H1 (cell line): Measurements from ENCODE around the gene AFF2. TPM values are rescaled to one million over a fixed set of nuclear protein-coding genes. Genes with fewer than 3 reads are reported as not detected.

ENCODE experiments used
- CTCF ChIA-PET: fragments of 300-600 bp; sonication (Branson Sonifier 250); formaldehyde crosslinking; loops from one replicate; lab custom pipeline; 2021; ENCODE audit not compliant: partially characterized antibody; lab: Charles Lee
- POLR2A ChIA-PET: fragments of 300-600 bp; sonication (Branson Sonifier 250); formaldehyde crosslinking; loops from one replicate; lab custom pipeline; 2021; ENCODE audit warnings: inconsistent platforms; ENCODE audit not compliant: partially characterized antibody; lab: Charles Lee
- DNase-seq, 2 experiments: peaks; one replicate each; pipeline versions ENCODE4 v3.0.0 to v3.0.0-alpha.2; 2010 to 2022; ENCODE audit warnings: low spot score in 2 of 2, low read depth in 1 of 2, mixed read lengths in 1 of 2
- FAIRE-seq: peaks from 2 replicates; lab custom pipeline; 2011; peaks lifted over from hg19 to GRCh38; lab: Jason Lieb, UNC
- H2AFZ ChIP-seq: 2 replicates; pipeline ENCODE4 v1.8.1; 2012; ENCODE audit warnings: low read length, inconsistent platforms
- H2AK5ac ChIP-seq: 2 replicates; pipeline ENCODE4 v1.6.1; 2013; ENCODE audit warnings: low read depth, low read length
- H2BK120ac ChIP-seq: replicated peaks from 2 replicates; pipeline ENCODE3; 2013; ENCODE audit warnings: low read depth, low read length, inconsistent platforms
- H2BK12ac ChIP-seq: 2 replicates; pipeline ENCODE4 v1.6.1; 2013; ENCODE audit warnings: low read depth, low read length
- H2BK15ac ChIP-seq: 2 replicates; pipeline ENCODE4 v1.6.1; 2013; ENCODE audit warnings: low read length
- H2BK20ac ChIP-seq: 2 replicates; pipeline ENCODE4 v1.6.1; 2013; ENCODE audit warnings: low read length
- H2BK5ac ChIP-seq: 2 replicates; pipeline ENCODE4 v1.6.1; 2013; ENCODE audit warnings: low read depth, low read length
- H3K14ac ChIP-seq: 2 replicates; pipeline ENCODE4 v1.6.1; 2013; ENCODE audit warnings: inconsistent platforms; ENCODE audit not compliant: insufficient read length
- H3K18ac ChIP-seq: 2 replicates; pipeline ENCODE4 v1.6.1; 2013; ENCODE audit warnings: low read length; ENCODE audit errors: extremely low read depth
- H3K23ac ChIP-seq: 2 replicates; pipeline ENCODE4 v1.6.1; 2013; ENCODE audit warnings: inconsistent platforms; ENCODE audit not compliant: insufficient read length
- H3K23me2 ChIP-seq: 2 replicates; pipeline ENCODE4 v1.6.1; 2013; ENCODE audit warnings: low read depth, low read length
- H3K27ac ChIP-seq: 2 replicates; pipeline ENCODE4 v1.6.1; 2011; ENCODE audit warnings: low read depth, low read length, inconsistent platforms
- H3K27me3 ChIP-seq, 4 experiments: replicated peaks in 1 of 4; 1 replicate in 1 of 4; 2 replicates in 3 of 4; pipeline versions ENCODE4 v1.6.1 to v1.8.1; 2011 to 2013; ENCODE audit warnings: low read length in 3 of 4, mild to moderate bottlenecking in 3 of 4, inconsistent platforms in 2 of 4, mixed read lengths in 2 of 4, moderate library complexity in 1 of 4; ENCODE audit not compliant: control insufficient read depth in 3 of 4, insufficient read depth in 3 of 4; ENCODE audit errors: extremely low read depth in 1 of 4
- H3K36me3 ChIP-seq, 4 experiments: 2 replicates each; pipeline versions ENCODE4 v1.6.1 to v1.8.1; 2011 to 2013; ENCODE audit warnings: mild to moderate bottlenecking in 4 of 4, low read length in 3 of 4, moderate library complexity in 2 of 4, control low read depth in 1 of 4, inconsistent platforms in 1 of 4; ENCODE audit not compliant: insufficient read depth in 4 of 4, control insufficient read depth in 2 of 4
- H3K4ac ChIP-seq: replicated peaks from 2 replicates; pipeline ENCODE3; 2013; ENCODE audit warnings: low read length, low read depth, mixed read lengths, inconsistent platforms; ENCODE audit not compliant: insufficient read length
- H3K4me1 ChIP-seq, 4 experiments: replicated peaks in 1 of 4; 1 replicate in 1 of 4; 2 replicates in 3 of 4; pipeline versions ENCODE4 v1.6.1 to v1.8.1; 2011 to 2013; ENCODE audit warnings: low read length in 3 of 4, inconsistent platforms in 2 of 4, mixed read lengths in 1 of 4; ENCODE audit not compliant: insufficient read depth in 4 of 4, control insufficient read depth in 3 of 4
- H3K4me2 ChIP-seq, 2 experiments: 2 replicates each; pipeline versions ENCODE4 v1.6.1 to v1.8.1; 2011 to 2013; ENCODE audit warnings: low read depth in 2 of 2, low read length in 2 of 2, control low read depth in 1 of 2, inconsistent platforms in 1 of 2, mild to moderate bottlenecking in 1 of 2; ENCODE audit not compliant: insufficient read depth in 1 of 2
- H3K4me3 ChIP-seq, 4 experiments: fragments of 200-600, 300-600 bp in 1 of 4; sonication (generic), shearing (Covaris generic), sonication (Bioruptor Twin) in 1 of 4; 2 replicates each; pipeline versions ENCODE4 v1.5.1 to v1.8.1; 2011 to 2016; ENCODE audit warnings: low read length in 4 of 4, low read depth in 3 of 4, control low read depth in 2 of 4, inconsistent platforms in 2 of 4, mild to moderate bottlenecking in 2 of 4, mixed read lengths in 1 of 4, moderate library complexity in 1 of 4; ENCODE audit not compliant: insufficient read depth in 2 of 4; ENCODE audit errors: extremely low read depth in 1 of 4
- H3K56ac ChIP-seq: replicated peaks from 2 replicates; pipeline ENCODE3; 2013; ENCODE audit warnings: low read depth, mild to moderate bottlenecking, mixed read lengths, low read length, inconsistent platforms; ENCODE audit not compliant: insufficient read length
- H3K79me1 ChIP-seq: 2 replicates; pipeline ENCODE4 v1.6.1; 2013; ENCODE audit warnings: low read depth, low read length, control low read depth
- H3K79me2 ChIP-seq, 2 experiments: 2 replicates each; pipeline versions ENCODE4 v1.6.1 to v1.8.1; 2012 to 2013; ENCODE audit warnings: low read length in 2 of 2, mild to moderate bottlenecking in 2 of 2, inconsistent platforms in 1 of 2; ENCODE audit not compliant: insufficient read depth in 2 of 2, control insufficient read depth in 1 of 2
- H3K9ac ChIP-seq, 4 experiments: replicated peaks in 1 of 4; 1 replicate in 1 of 4; 2 replicates in 3 of 4; pipeline versions ENCODE4 v1.6.1 to v1.8.1; 2011 to 2013; ENCODE audit warnings: low read depth in 3 of 4, low read length in 3 of 4, control low read depth in 2 of 4, mild to moderate bottlenecking in 2 of 4, moderate library complexity in 2 of 4, inconsistent platforms in 1 of 4; ENCODE audit errors: extremely low read depth in 1 of 4
- H3K9me3 ChIP-seq, 2 experiments: 2 replicates each; pipeline versions ENCODE4 v1.6.1 to v1.8.1; 2012 to 2013; ENCODE audit warnings: mild to moderate bottlenecking in 2 of 2, moderate library complexity in 2 of 2, control low read depth in 1 of 2, inconsistent platforms in 1 of 2, low read depth in 1 of 2, low read length in 1 of 2, mixed read lengths in 1 of 2; ENCODE audit not compliant: insufficient read depth in 2 of 2
- H4K20me1 ChIP-seq, 2 experiments: replicated peaks in 1 of 2; 2 replicates each; pipeline versions ENCODE3 to v1.8.1; 2011 to 2013; ENCODE audit warnings: inconsistent platforms in 2 of 2, low read length in 2 of 2, mild to moderate bottlenecking in 1 of 2; ENCODE audit not compliant: insufficient read depth in 2 of 2, control insufficient read depth in 1 of 2
- H4K5ac ChIP-seq: 2 replicates; pipeline ENCODE4 v1.6.1; 2013; ENCODE audit warnings: low read length, low read depth, mixed read lengths, inconsistent platforms; ENCODE audit not compliant: insufficient read length
- H4K8ac ChIP-seq: 2 replicates; pipeline ENCODE4 v1.8.0; 2013; ENCODE audit warnings: mild to moderate bottlenecking, moderate library complexity, low read length, inconsistent platforms; ENCODE audit not compliant: insufficient read depth; ENCODE audit errors: extremely low read depth
- H4K91ac ChIP-seq: replicated peaks from 2 replicates; pipeline ENCODE3; 2013; ENCODE audit warnings: low read length, mixed read lengths, inconsistent platforms; ENCODE audit not compliant: insufficient read length
- ATF2 ChIP-seq: IDR thresholded peaks from 2 replicates; pipeline ENCODE4 v1.6.1; 2012; ENCODE audit warnings: low read length, inconsistent platforms
- BCL11A ChIP-seq, 2 experiments: IDR thresholded peaks; one replicate each; pipeline ENCODE4 v1.6.1; 2011; ENCODE audit warnings: low read depth in 2 of 2, low read length in 2 of 2, mild to moderate bottlenecking in 2 of 2
- CHD2 ChIP-seq: IDR thresholded peaks from 2 replicates; pipeline ENCODE4 v1.6.1; 2012; ENCODE audit warnings: low read length, improper control_type of control experiment
- GTF2F1 ChIP-seq: IDR thresholded peaks from 2 replicates; pipeline ENCODE4 v1.6.1; 2012; ENCODE audit warnings: low read depth, low read length, improper control_type of control experiment, borderline replicate concordance
- KDM5A ChIP-seq: fragments of 200-600 bp; IDR thresholded peaks from 2 replicates; pipeline ENCODE4 v1.7.1; 2012; ENCODE audit warnings: mild to moderate bottlenecking, low read length, inconsistent platforms, mixed read lengths
- POLR2A ChIP-seq, 2 experiments: IDR thresholded peaks; 1 replicate in 1 of 2; 2 replicates in 1 of 2; pipeline ENCODE4 v1.6.1; 2011; ENCODE audit warnings: low read depth in 2 of 2, low read length in 2 of 2, mild to moderate bottlenecking in 2 of 2; ENCODE audit errors: control extremely low read depth in 1 of 2
- POLR2AphosphoS5 ChIP-seq: IDR thresholded peaks from 2 replicates; pipeline ENCODE4 v1.6.1; 2011; ENCODE audit warnings: low read depth, low read length
- RBBP5 ChIP-seq: IDR thresholded peaks from 2 replicates; pipeline ENCODE4 v1.7.1; 2012; ENCODE audit warnings: low read depth, mild to moderate bottlenecking, inconsistent platforms, low read length, moderate library complexity, borderline replicate concordance
- SAP30 ChIP-seq: fragments of 300-600 bp; sonication (generic); IDR thresholded peaks from 2 replicates; pipeline ENCODE4 v1.7.1; 2012; ENCODE audit warnings: low read length, moderate library complexity, mild to moderate bottlenecking, inconsistent platforms; ENCODE audit not compliant: insufficient read depth, insufficient replicate concordance
- SIX5 ChIP-seq: IDR thresholded peaks from 2 replicates; pipeline ENCODE4 v1.6.1; 2011; ENCODE audit warnings: mild to moderate bottlenecking, low read depth, low read length
- SRF ChIP-seq: IDR thresholded peaks from 2 replicates; pipeline ENCODE4 v1.6.1; 2011; ENCODE audit warnings: mild to moderate bottlenecking, low read depth, low read length, moderate library complexity
- TAF1 ChIP-seq: IDR thresholded peaks from 2 replicates; pipeline ENCODE4 v1.6.1; 2011; ENCODE audit warnings: mild to moderate bottlenecking, low read depth, low read length
- TCF12 ChIP-seq: IDR thresholded peaks from 2 replicates; pipeline ENCODE4 v1.6.1; 2011; ENCODE audit warnings: low read depth, mild to moderate bottlenecking, low read length
- TEAD4 ChIP-seq: IDR thresholded peaks from 2 replicates; pipeline ENCODE4 v1.6.1; 2012; ENCODE audit warnings: low read depth, low read length, inconsistent platforms, mixed read lengths
- WGBS, 2 experiments: shearing (Covaris generic) in 1 of 2; methylation state at CpG; one replicate each; pipeline versions ENCODE4 v1.1.6 to v1.1.7; 2013 to 2015; ENCODE audit warnings: low lambda C conversion rate in 2 of 2, mixed read lengths in 2 of 2, inconsistent platforms in 1 of 2, low coverage in 1 of 2, missing lambda C conversion rate in 1 of 2; ENCODE audit not compliant: insufficient replicate concordance in 2 of 2, insufficient coverage in 1 of 2, insufficient read length in 1 of 2; ENCODE audit errors: extremely low coverage in 1 of 2, missing lambda C conversion rate in 1 of 2; 5-methylcytosine and 5-hydroxymethylcytosine counted together
- polyA plus RNA-seq, 7 experiments: library from polyadenylated mRNA; depleted of rRNA in 3 of 7; stranded (reverse) in 5 of 7; unstranded in 2 of 7; fragments of >200 nt in 5 of 7; fragments of 200-250 nt in 2 of 7; gene quantifications; 1 replicate in 5 of 7; 2 replicates in 1 of 7; 4 replicates in 1 of 7; pipeline versions ENCODE4 v1.2.1 to v1.2.3, GENCODE V29; 2011 to 2013; ENCODE audit warnings: missing spikeins in 2 of 7, mixed read lengths in 2 of 7
- total RNA-seq: library from RNA; stranded (reverse); fragmentation: NEBNext Ultra II Directional; extraction: Animal tissue kit (Norgen Biotek cat#: 25700); gene quantifications from 2 replicates; pipeline ENCODE4 v1.2.1, GENCODE V29; 2021

AFF2 gene
- total and polyA plus RNA-seq, 2 of the 8 experiments (the other 6 are each of a cell fraction or from before 2014, with no cell fraction given), result 2.0 to 7.3 TPM

GRCh38 chrX:148632444-148632843 is 132.0 kb downstream of the AFF2 start:
- Histone ChIP-seq H3K79me1 (no peaks in the 10 kb centered on the region), H2BK20ac (no peak overlapping the region), H3K79me2 (no peaks in the 10 kb centered on the region), H4K8ac (no peak overlapping the region), H3K27me3 (no peaks in the 10 kb centered on the region), H4K91ac (no peak overlapping the region), H2BK12ac (no peak overlapping the region), H3K4me1 (no peaks in the 10 kb centered on the region), H3K14ac (no peak overlapping the region), H3K4me3 (no peak overlapping the region), H3K36me3 (no peaks in the 10 kb centered on the region), H3K9me3 (no peaks in the 10 kb centered on the region), H3K23ac (no peak overlapping the region), H3K18ac (no peak overlapping the region), H4K20me1 (no peaks in the 10 kb centered on the region), H3K9ac (no peak overlapping the region), H4K5ac (no peak overlapping the region), H2BK120ac (no peak overlapping the region), H2BK15ac (no peak overlapping the region), H3K4ac (no peak overlapping the region), H2BK5ac (no peak overlapping the region), H2AK5ac (no peak overlapping the region), H2AFZ (no peak overlapping the region), H3K27ac (no peak overlapping the region), H3K56ac (no peak overlapping the region), H3K23me2 (no peaks in the 10 kb centered on the region), H3K4me2 (no peak overlapping the region)
- TF ChIP-seq TAF1, result no peak
- TF ChIP-seq POLR2AphosphoS5, result no peak
- no peak for TF ChIP-seq CHD2
- TF ChIP-seq TCF12, result no peak
- TF ChIP-seq KDM5A, result no peak
- TF ChIP-seq TEAD4, result no peak
- TF ChIP-seq ATF2, result no peak
- no peak for TF ChIP-seq SIX5
- no peak for TF ChIP-seq RBBP5
- no peak for TF ChIP-seq SRF
- no peak for TF ChIP-seq BCL11A (IDR thresholded peaks at IDR 0.05; ENCODE audit: low read depth in 2 of 2, low read length in 2 of 2)
- TF ChIP-seq SAP30, result no peak
- TF ChIP-seq GTF2F1, result no peak
- TF ChIP-seq POLR2A (IDR thresholded peaks at IDR 0.05; ENCODE audit: control extremely low read depth in 1 of 2, low read depth in 2 of 2, low read length in 2 of 2), result no peak
- CTCF ChIA-PET, result no interaction called here
- no peak for DNase-seq
- POLR2A ChIA-PET, result no interaction called here
- no peak for FAIRE-seq
- 83% methylated on average over 2 of the region's 2 CpGs; no CpG with 5 or more reads in 1 of the 2 experiments for WGBS, 2 experiments
